Tongue (tissue), 2 donors: Measurements from ENCODE around the gene MYCBPAP. TPM values are rescaled to one million over a fixed set of nuclear protein-coding genes. Genes with fewer than 3 reads are reported as not detected.

ENCODE experiments used
- DNase-seq: peaks from one replicate; pipeline ENCODE4 v3.0.0-alpha.2; 2015
- total RNA-seq: library from RNA; depleted of rRNA; stranded (reverse); fragments of >200 nt; gene quantifications from one replicate; pipeline ENCODE4 v1.2.3, GENCODE V29; 2014

Gene MYCBPAP
- total RNA-seq, 1 donor from 2014 or later: 0.21 TPM

- no peak for DNase-seq
Observed at GRCh38 chr17:50576864-50577263, 68.6 kb downstream of the MYCBPAP start.

GRCh38 chr17:50577451-50577954 lies 69.3 kb downstream of the MYCBPAP start:
- no peak for DNase-seq

- DNase-seq: no peak
Observed at GRCh38 chr17:50578173-50578572, 69.9 kb downstream of the MYCBPAP start.

- no peak for DNase-seq
Observed at GRCh38 chr17:50579399-50579798, 71.2 kb downstream of the MYCBPAP start.

- no peak for DNase-seq
Observed at GRCh38 chr17:50580646-50581045, 72.4 kb downstream of the MYCBPAP start.

Other genes starting within 250 kb of the MYCBPAP start
- gene TMEM92, start 234.0 kb upstream of the MYCBPAP start, total RNA-seq: not detected
- gene XYLT2, start 162.3 kb upstream of the MYCBPAP start, total RNA-seq: 29.0 TPM
- 32.2 TPM for gene MRPL27, start 135.3 kb upstream of the MYCBPAP start, total RNA-seq
- gene EME1, start 135.2 kb upstream of the MYCBPAP start, total RNA-seq: 4.3 TPM
- gene LRRC59, start 110.9 kb upstream of the MYCBPAP start, total RNA-seq: 55.5 TPM
- 44.3 TPM for gene ACSF2, start 82.2 kb upstream of the MYCBPAP start, total RNA-seq
- gene CHAD, start 39.6 kb upstream of the MYCBPAP start, total RNA-seq: not detected
- gene RSAD1, start 29.6 kb upstream of the MYCBPAP start, total RNA-seq: 33.5 TPM
- 7.5 TPM for gene EPN3, start 24.3 kb downstream of the MYCBPAP start, total RNA-seq
- 40.3 TPM for gene SPATA20, start 38.7 kb downstream of the MYCBPAP start, total RNA-seq
- 10.4 TPM for gene CACNA1G, start 52.3 kb downstream of the MYCBPAP start, total RNA-seq
- 5.6 TPM for gene ABCC3, start 126.4 kb downstream of the MYCBPAP start, total RNA-seq
- 48.6 TPM for gene ANKRD40, start 199.5 kb downstream of the MYCBPAP start, total RNA-seq
- 91.0 TPM for gene LUC7L3, start 211.2 kb downstream of the MYCBPAP start, total RNA-seq